Stimulated activated CD4-positive, alpha-beta T cell treated with anti-CD3 and anti-CD28 coated beads, Interleukin-4, amount 100 ng/mL, for 4 hours (primary cell): ENCODE data around the gene RNF213.

Source experiments
- DNase-seq, 2 experiments: peaks; one replicate each; pipeline ENCODE4 v3.0.0-alpha.2; 2020

RNF213 gene

GRCh38 chr17:80260791-80261158 is at the start of gene RNF213:
RNF213 (plus strand) TSS chr17:80260852; CDS start chr17:80263682, 2,830 bp downstream.
- DNase-seq: peak; percentile 31 to 37

GRCh38 chr17:80212109-80212508 is 48.5 kb upstream of the RNF213 start:
- DNase-seq: no peak

- no peak for DNase-seq
These were observed 48.1 kb upstream of the RNF213 start for GRCh38 chr17:80212511-80212910.

- DNase-seq: no peak
These were observed 47.5 kb upstream of the RNF213 start for GRCh38 chr17:80212962-80213642.

- DNase-seq: no peak
These were observed 47.0 kb upstream of the RNF213 start for GRCh38 chr17:80213643-80213975.

GRCh38 chr17:80214012-80214877 is 46.4 kb upstream of the RNF213 start:
- DNase-seq: no peak

- DNase-seq: no peak
These were observed 45.8 kb upstream of the RNF213 start for GRCh38 chr17:80214878-80215210.

GRCh38 chr17:80216473-80217456 is 43.9 kb upstream of the RNF213 start:
- DNase-seq: no peak

- no peak for DNase-seq
These were observed 42.8 kb upstream of the RNF213 start for GRCh38 chr17:80217703-80218362.

- no peak for DNase-seq
These were observed 42.3 kb upstream of the RNF213 start for GRCh38 chr17:80218391-80218790.

- DNase-seq: peak; percentile 87 to 92
These were observed 41.5 kb upstream of the RNF213 start for GRCh38 chr17:80219013-80219762.

- DNase-seq: no peak
These were observed 40.9 kb upstream of the RNF213 start for GRCh38 chr17:80219763-80220053.

GRCh38 chr17:80220054-80220735 is 40.5 kb upstream of the RNF213 start, which contains the start of the genes SGSH and SLC26A11:
SGSH (minus strand) TSS chr17:80220333; CDS start chr17:80220313, 20 bp downstream.
SLC26A11 (plus strand) TSS chr17:80220427; CDS start chr17:80221561, 1,134 bp downstream.
- DNase-seq: peak; percentile 36 to 68

- DNase-seq: peak in 1 of 2 experiments; percentile 27
These were observed 39.9 kb upstream of the RNF213 start for GRCh38 chr17:80220736-80221215.

GRCh38 chr17:80221351-80222105 is 39.1 kb upstream of the RNF213 start:
- no peak for DNase-seq

GRCh38 chr17:80222376-80223141 is 38.1 kb upstream of the RNF213 start:
- DNase-seq: no peak

GRCh38 chr17:80223142-80223815 is 37.4 kb upstream of the RNF213 start:
- no peak for DNase-seq

- no peak for DNase-seq
These were observed 36.7 kb upstream of the RNF213 start for GRCh38 chr17:80223838-80224497.
